ENCODE data around the gene TALDO1. TPM values are rescaled to one million over a fixed set of nuclear protein-coding genes. Genes with fewer than 3 reads are reported as not detected.

The TALDO1 gene
- total and polyA plus RNA-seq, 10 of the 15 experiments (the other 5 are each of a cell fraction or from before 2014, with no cell fraction given): 121 to 302 (median 182) TPM

GRCh38 chr11:725624-726202 is 21.6 kb upstream of the TALDO1 start (continued):
- TF ChIP-seq SREBF1 (IDR thresholded peaks at IDR 0.05; ENCODE audit: low read length) (no peak), LARP7 (IDR thresholded peaks at IDR 0.05) (0 out of 2 replicates have a peak, but pooled peaks have one; percentile 42), RB1 (IDR thresholded peaks at IDR 0.05; ENCODE audit: borderline replicate concordance) (no peak)

DNA sequence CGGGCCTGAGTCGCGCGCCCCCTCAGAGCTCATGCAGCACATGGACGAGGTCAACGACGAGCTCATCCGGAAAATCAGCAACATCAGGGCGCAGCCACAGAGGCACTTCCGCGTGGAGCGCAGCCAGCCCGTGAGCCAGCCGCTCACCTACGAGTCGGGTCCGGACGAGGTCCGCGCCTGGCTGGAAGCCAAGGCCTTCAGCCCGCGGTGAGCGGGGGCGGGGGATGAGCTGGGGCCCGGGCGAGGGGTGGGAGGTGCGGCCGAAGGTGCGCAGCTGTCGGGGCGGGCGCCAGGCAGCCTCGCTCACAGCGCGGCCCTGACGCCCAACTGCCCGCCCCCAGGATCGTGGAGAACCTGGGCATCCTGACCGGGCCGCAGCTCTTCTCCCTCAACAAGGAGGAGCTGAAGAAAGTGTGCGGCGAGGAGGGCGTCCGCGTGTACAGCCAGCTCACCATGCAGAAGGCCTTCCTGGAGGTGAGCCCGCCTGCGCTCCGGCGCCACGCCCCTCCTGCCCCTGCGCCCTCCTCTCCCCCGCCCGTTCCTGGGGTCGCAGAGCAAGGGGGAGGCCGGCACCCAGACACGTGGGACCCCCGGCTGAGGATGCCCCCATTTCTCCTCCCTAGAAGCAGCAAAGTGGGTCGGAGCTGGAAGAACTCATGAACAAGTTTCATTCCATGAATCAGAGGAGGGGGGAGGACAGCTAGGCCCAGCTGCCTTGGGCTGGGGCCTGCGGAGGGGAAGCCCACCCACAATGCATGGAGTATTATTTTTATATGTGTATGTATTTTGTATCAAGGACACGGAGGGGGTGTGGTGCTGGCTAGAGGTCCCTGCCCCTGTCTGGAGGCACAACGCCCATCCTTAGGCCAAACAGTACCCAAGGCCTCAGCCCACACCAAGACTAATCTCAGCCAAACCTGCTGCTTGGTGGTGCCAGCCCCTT is 20.7 kb upstream of the TALDO1 start:
- TF ChIP-seq IKZF1 (conservative IDR thresholded peaks at IDR 0.05) (peak; percentile 37), GABPA (IDR thresholded peaks at IDR 0.05; ENCODE audit: low read depth) (no peak), MAX (IDR thresholded peaks at IDR 0.05; ENCODE audit: low read depth, low read length) (0 out of 2 replicates have a peak, but pooled peaks have one; percentile 16), MXI1 (IDR thresholded peaks at IDR 0.05; ENCODE audit: low read depth, low read length) (0 out of 2 replicates have a peak, but pooled peaks have one; percentile 46), SPI1 (IDR thresholded peaks at IDR 0.05; ENCODE audit: borderline replicate concordance, insufficient read depth, low read depth, low read length) (peak; percentile 21; the same call in 1 of the 2 replicates), DPF2 (IDR thresholded peaks at IDR 0.05) (peak; percentile 36; the same call in 1 of the 2 replicates), EGR1 (IDR thresholded peaks at IDR 0.05; ENCODE audit: borderline replicate concordance in 1 of 2, low read depth in 2 of 2, low read length in 2 of 2) (peak in 1 of 2 experiments; percentile 86; a peak in 1 of 3 replicates), POLR2AphosphoS5 (IDR thresholded peaks at IDR 0.05; ENCODE audit: low read length) (peak; percentile 31; the same call in 1 of the 2 replicates), BACH1 (IDR thresholded peaks at IDR 0.05; ENCODE audit: borderline replicate concordance) (no peak; the same call in 1 of the 2 replicates), BHLHE40 (IDR thresholded peaks at IDR 0.05; ENCODE audit: borderline replicate concordance in 1 of 2, low read depth in 2 of 2, low read length in 1 of 2) (peak; percentile 20 to 57; a peak in 1 of 4 replicates), MTA3 (IDR thresholded peaks at IDR 0.05; ENCODE audit: borderline replicate concordance, low read length) (no peak), POLR2A (IDR thresholded peaks at IDR 0.05; ENCODE audit: low read depth, low read length) (peak; percentile 78)
- TF ChIP-seq, protein P1, sequence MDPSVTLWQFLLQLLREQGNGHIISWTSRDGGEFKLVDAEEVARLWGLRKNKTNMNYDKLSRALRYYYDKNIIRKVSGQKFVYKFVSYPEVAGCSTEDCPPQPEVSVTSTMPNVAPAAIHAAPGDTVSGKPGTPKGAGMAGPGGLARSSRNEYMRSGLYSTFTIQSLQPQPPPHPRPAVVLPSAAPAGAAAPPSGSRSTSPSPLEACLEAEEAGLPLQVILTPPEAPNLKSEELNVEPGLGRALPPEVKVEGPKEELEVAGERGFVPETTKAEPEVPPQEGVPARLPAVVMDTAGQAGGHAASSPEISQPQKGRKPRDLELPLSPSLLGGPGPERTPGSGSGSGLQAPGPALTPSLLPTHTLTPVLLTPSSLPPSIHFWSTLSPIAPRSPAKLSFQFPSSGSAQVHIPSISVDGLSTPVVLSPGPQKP (IDR thresholded peaks at IDR 0.05; ENCODE audit: low read depth, low read length): no peak
- intact Hi-C loops (cut with micrococcal nuclease; ENCODE audit: unreplicated experiment): no loop called here
- ChIA-PET RAD21 (ENCODE audit: unreplicated experiment) (interaction anchor here (0.6 to 3.8 kb wide), 16 partner anchors 23 to 278 kb away, joined by 3 to 34 read pairs (median 5); partner anchors contain the start of genes DEAF1, GATD1, HRAS and PHRF1), CTCF (interaction anchor here (0.8 to 8.6 kb wide), 19 partner anchors 17 to 287 kb away, joined by 3 to 127 read pairs (median 3); partner anchors contain the start of genes DEAF1 and TMEM80), POLR2A (interaction anchor here (0.6 to 8.2 kb wide), 14 partner anchors 21 to 278 kb away, joined by 3 to 72 read pairs (median 4); partner anchors contain the start of genes DEAF1, HRAS, IRF7 and LMNTD2), SMC1A (ENCODE audit: uncharacterized antibody, unreplicated experiment) (interaction anchor here (0.6 to 2.7 kb wide), 11 partner anchors 14 to 191 kb away, joined by 3 to 8 read pairs (median 3); partner anchors contain the start of gene TMEM80)
- no peak for FAIRE-seq
- Histone ChIP-seq H3K9ac (ENCODE audit: control insufficient read depth, insufficient read depth, low read length) (peak overlapping the region; percentile 39; the same call in 1 of the 2 replicates), H3K9me3 (replicated peaks; ENCODE audit: control insufficient read depth, insufficient read depth, low read length) (no peaks in the 10 kb centered on the region), H3K79me2 (ENCODE audit: control insufficient read depth, insufficient read depth, low read length) (no peaks in the 10 kb centered on the region), H4K20me1 (ENCODE audit: control insufficient read depth, insufficient read depth) (no peaks in the 10 kb centered on the region; the same call in 1 of the 2 replicates), H3K4me1 (ENCODE audit: control insufficient read depth, insufficient read depth, low read length) (peaks cover 14% of the 10 kb centered on the region), H3K4me3 (peak overlapping the region; percentile 58), H3K4me2 (ENCODE audit: control insufficient read depth, insufficient read depth) (peak overlapping the region; percentile 82), H3K36me3 (ENCODE audit: control insufficient read depth in 2 of 2, insufficient read depth in 2 of 2, low read length in 1 of 2) (no peaks in the 10 kb centered on the region), H3K27ac (ENCODE audit: control insufficient read depth, insufficient read depth) (no peak overlapping the region), H2AFZ (ENCODE audit: control insufficient read depth, low read depth, low read length) (peak overlapping the region; percentile 72), H3K27me3 (replicated peaks in 1 of 2; ENCODE audit: control insufficient read depth in 2 of 2, insufficient read depth in 2 of 2, low read length in 1 of 2) (0 out of 4 replicates have a peak, but pooled peaks cover 0 to under 1% of the 10 kb centered on the region in 2 experiments)
- WGBS (ENCODE audit: insufficient coverage, insufficient replicate concordance, low lambda C conversion rate, missing lambda C conversion rate): 28% methylated on average over 33 of the region's 61 CpGs
- ATAC-seq: peak; percentile 39
- in situ Hi-C loops (cut with MboI): loop anchor here (10.0 kb wide), 1 partner anchor 62 kb away; no protein-coding TSS in a partner anchor
- DNase-seq (ENCODE audit: low read depth, low spot score): no peak
- no TSS peak for BruUV-seq (replicated peaks)

Data from GM12878 (cell line).